ENCODE measurements around the gene OR10H4.

OR10H4 gene

GRCh38 chr19:15991602-15992001 is 42.8 kb downstream of the OR10H4 start:
- no peak overlapping the region for H3K4me3 ChIP-seq (ENCODE audit: low read depth, low read length)
- no peak for DNase-seq (ENCODE audit: low read depth)
- TF ChIP-seq CTCF (IDR thresholded peaks at IDR 0.05; ENCODE audit: control insufficient read depth, extremely low read depth, insufficient read depth): no peak

GRCh38 chr19:15992014-15992413 is 43.2 kb downstream of the OR10H4 start:
- no peak for TF ChIP-seq CTCF (IDR thresholded peaks at IDR 0.05; ENCODE audit: control insufficient read depth, extremely low read depth, insufficient read depth)

GRCh38 chr19:15995536-15995935 is 46.7 kb downstream of the OR10H4 start:
- no peak for DNase-seq (ENCODE audit: low read depth)
- no peak overlapping the region for H3K4me3 ChIP-seq (ENCODE audit: low read depth, low read length)
- TF ChIP-seq CTCF (IDR thresholded peaks at IDR 0.05; ENCODE audit: control insufficient read depth, extremely low read depth, insufficient read depth): no peak

More at GRCh38 chr19:15992014-15992413, 43.2 kb downstream of the OR10H4 start:
- H3K4me3 ChIP-seq (ENCODE audit: low read depth, low read length): no peak overlapping the region
- no peak for DNase-seq (ENCODE audit: low read depth)

- TF ChIP-seq CTCF (IDR thresholded peaks at IDR 0.05; ENCODE audit: control insufficient read depth, extremely low read depth, insufficient read depth): no peak
- DNase-seq (ENCODE audit: low read depth): no peak
- no peak overlapping the region for H3K4me3 ChIP-seq (ENCODE audit: low read depth, low read length)
Observed at GRCh38 chr19:15998166-15998565, 49.4 kb downstream of the OR10H4 start.

Data from LNCaP clone FGC (cell line).